NOMO-1 treated with DMSO at 0.1 percent for 48 hours (cell line): ENCODE measurements around the gene MAEL.
"Not testable (repeated sequence)": the region's sequence is repeated elsewhere in the genome, so short reads cannot be mapped to it uniquely, and the experiment has no call there.

ENCODE experiments used
- DNase-seq: peaks from one replicate; lab custom pipeline; 2025; ENCODE audit not compliant: unreplicated experiment; lab: John Stamatoyannopoulos, UW

MAEL gene

DNA sequence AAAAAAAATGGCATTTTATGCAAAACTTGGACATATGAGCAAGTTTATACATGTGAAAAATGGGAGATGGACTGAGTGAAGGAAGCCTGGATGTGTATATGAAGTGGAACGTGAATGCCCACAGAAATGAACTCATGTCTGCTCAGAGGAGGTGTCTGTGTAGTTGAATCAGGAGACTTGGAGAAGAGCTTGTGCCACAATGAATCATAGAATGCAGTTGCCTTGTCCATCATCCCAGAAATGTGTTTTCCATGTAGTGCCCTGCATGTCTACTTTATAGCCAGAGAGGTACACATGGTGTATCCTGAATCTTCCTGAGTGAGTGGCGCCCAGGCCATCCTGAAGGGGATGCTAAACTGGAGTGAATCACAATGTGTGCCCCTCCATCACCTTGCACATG is 11.1 kb upstream of the MAEL start:
- DNase-seq, result no peak

DNA sequence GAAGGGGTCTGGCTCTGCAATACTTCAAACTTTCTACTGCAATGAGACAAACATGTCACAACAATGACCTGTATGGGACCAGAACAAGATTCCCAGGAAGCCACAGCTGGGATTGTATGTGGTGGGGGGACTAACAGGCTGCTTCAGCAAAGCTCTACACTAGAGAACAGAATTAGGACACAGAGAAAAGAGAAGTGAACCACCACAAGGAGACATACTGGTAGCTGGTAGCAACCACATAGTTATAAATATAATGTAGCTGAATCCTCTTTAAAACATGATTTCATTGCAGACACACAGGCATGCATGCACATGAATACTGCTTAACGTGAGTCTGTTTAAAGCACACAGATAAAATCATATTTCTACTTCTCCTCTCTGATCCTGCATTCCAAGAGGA is 10.3 kb upstream of the MAEL start:
- DNase-seq, result peak; percentile 45

DNA sequence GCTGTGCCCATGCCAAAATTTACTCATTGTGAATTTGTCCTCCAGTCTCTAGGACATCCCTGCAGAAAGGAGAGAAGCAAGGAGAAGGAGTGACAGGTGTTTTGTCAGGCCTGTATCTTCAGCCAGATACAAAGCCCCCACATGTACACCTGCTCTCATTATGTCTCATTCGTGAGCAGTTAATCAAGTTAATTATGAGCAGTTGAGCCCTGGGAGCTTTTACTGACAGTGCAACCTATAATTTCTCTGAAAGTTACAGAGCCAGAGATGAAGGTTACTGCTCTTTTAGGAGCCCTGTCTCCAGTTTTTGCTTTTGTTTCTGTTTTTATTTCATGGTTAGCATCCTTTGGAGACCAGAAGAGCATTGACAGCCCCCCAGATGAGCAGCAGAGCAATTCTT is 8.7 kb upstream of the MAEL start:
- no peak for DNase-seq

DNA sequence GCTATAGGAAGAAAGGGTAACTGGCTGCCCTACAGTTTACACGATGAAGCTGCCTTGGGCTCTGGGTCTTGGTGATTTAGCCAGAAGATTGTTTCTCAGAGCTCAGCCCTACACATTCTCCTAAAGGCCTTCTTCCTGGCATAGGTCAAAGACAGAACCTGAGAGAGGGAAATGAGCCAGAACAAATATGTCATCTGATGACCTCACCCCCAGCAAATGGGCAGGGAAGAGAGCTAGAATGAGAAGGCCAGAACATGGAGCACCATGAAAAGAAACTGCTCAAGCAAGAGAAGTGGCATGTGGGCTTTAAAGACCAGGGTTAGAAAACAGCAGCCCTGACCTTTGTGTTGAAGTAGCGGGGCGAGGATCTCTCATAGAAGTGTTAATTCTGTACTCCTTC is 8.3 kb upstream of the MAEL start:
- no peak for DNase-seq

DNA sequence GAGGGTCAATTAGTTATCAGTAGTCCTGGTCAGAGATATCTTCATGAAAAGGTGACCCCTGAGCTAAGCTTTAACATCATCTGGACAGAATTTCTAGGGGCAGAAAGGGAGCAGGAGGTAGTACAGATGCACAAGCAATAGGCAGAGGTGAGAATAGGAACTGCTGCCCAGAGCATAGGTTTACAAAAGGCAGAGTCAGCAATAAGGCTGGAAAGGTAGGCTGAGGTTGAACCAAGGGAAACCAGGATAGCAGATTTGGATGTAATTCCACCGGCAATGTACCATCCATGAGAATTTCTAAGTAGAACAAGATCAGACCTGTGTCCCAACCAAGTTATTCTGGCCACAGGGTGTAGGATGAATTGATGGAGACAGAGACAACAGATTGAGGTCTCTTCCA is 7.5 kb upstream of the MAEL start:
- DNase-seq, result no peak

DNA sequence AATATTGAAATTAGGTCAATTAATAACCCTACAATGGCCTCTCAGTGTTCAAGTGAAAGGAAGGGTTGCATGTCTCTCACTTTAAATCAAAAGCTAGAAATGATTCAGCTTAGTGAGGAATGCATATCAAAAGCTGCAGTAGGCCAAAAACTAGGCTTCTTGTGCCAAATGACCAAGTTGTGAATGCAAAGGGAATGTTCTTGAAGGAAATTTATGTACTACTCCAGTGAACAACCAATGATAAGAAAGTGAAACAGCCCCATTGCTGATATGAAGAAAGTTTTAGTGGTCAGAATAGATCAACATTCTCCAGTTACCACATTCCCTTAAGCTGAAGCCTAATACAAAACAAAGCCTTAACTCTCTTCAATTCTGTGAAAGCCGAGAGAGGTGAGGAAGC is 10.0 kb downstream of the MAEL start:
- no peak for DNase-seq

DNA sequence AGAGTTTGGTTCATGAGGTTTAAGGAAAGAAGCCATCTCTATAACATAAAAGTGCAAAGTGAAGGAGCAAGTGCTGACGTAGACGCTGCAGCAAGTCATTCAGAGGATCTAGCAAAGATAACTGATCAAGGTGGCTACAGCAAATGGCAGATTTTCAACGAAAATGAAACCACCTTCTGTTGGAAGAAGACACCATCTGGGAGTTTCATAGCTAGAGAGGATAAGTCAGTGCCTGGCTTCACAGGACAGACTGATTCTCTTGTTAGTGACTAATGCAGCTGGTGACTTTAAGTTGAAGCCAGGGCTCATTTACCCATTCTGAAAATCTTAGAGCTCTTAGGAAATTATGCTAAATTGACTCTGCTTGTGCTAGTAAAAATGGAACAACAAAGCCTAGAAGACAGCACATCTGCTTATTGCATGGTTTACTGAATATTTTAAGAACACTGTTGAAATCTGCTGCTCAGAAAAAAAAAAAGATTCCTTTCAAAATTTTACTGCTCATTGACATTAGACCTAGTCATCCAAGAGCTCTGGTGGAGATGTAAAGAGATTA is 10.5 kb downstream of the MAEL start:
- DNase-seq, result no peak

DNA sequence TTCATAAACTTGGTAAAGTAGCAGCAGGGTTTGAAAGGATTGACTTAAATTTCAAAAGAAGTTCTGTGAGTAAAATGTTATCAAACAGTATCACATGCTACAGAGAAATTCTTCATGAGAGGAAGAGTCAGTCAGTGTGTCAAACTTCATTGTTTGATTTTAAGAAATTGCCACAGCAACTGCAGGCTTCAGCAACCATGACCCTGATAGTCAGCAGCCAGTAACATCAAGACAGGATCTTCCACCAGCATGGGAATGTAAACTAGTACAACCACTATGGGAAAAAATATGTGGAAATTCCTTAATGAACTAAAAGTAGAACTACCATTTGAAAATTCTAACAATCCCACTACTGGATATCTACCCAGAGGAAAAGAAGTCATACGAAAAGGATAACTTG is 11.5 kb downstream of the MAEL start:
- DNase-seq, result no peak

DNA sequence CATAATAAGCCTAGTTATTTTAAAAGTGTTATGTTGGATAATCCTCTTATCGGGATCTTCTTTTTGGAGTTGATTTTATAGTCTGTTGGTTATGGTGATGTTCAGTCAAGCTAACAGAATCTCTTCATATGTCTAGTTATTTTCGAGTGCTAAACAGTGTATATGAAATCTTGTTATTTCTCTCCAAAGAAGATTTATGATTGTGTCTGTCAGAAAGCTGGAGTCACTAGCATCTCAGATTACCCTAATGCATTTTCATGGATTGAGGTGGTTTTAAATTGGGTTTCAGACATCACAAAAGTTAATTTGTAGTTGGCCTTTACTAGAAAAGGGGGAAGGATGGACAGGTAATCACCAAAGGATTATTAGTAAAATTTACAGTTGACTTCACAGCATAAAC is 13.3 kb downstream of the MAEL start:
- no peak for DNase-seq

DNA sequence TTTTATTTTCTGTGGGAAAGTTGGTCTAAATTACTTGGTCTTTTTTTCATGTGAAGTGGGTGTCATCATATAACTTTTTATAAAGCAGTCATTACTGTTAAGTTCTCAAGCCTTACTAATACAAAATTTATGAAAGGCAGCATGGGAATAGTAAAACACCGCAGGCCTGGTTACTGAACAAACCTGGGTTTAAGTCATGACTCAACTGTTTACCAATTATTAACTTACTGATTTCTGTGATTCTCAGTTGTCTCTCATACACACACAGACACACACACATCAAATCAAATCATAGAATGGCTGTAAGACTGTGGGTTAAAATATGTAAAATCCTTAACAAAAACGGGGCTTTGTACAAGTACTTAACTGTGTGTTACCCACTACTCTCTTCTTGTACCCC is 14.6 kb downstream of the MAEL start:
- no peak for DNase-seq

DNA sequence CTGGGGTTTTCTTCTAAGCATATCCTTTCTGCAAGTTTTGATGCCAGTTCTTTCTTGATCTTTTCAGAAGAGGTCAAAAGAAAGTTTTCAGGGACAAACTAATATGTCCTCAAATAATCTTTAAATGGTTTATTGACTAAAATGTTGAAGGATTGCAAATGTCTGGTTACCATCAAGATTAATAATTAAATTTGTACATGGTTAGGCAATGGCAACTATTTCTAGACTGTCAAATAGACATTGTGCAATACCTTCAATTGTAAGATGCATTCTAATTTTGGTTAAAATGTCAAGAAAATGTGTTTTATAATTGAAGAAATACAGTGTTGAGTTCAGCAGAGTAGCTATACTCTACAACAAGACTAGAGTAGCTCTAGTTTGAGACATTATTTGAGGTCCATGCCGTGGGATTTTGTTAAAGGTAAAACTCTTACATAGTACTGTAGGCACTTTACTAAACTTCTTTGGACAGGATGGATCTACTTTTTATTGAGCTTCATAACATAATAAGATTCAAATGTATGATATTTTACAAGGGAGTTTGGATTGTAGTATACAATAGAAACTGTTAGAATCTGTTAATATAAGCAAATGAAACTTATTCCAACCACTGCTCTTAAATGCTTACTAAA is 22.6 kb downstream of the MAEL start:
- DNase-seq, result no peak

DNA sequence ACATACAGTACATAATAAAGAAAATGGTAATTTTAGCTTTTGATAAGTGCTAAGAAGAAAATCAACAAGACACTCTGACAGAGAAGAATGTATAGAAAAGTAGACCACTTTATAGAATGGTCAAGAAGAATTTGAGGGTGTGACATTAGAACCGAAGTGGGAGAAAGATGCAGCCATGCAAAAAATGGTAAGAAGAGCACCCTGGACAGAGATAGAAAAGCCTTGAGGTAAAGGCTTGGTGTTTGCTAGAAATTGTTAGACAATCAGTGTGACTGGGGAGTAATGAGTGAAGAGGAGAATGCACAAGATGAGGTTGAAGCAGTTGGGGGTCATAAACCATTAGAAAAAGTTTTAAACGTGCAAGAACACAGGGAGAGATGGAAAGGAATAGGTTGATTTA is 23.5 kb downstream of the MAEL start:
- DNase-seq, result no peak

DNA sequence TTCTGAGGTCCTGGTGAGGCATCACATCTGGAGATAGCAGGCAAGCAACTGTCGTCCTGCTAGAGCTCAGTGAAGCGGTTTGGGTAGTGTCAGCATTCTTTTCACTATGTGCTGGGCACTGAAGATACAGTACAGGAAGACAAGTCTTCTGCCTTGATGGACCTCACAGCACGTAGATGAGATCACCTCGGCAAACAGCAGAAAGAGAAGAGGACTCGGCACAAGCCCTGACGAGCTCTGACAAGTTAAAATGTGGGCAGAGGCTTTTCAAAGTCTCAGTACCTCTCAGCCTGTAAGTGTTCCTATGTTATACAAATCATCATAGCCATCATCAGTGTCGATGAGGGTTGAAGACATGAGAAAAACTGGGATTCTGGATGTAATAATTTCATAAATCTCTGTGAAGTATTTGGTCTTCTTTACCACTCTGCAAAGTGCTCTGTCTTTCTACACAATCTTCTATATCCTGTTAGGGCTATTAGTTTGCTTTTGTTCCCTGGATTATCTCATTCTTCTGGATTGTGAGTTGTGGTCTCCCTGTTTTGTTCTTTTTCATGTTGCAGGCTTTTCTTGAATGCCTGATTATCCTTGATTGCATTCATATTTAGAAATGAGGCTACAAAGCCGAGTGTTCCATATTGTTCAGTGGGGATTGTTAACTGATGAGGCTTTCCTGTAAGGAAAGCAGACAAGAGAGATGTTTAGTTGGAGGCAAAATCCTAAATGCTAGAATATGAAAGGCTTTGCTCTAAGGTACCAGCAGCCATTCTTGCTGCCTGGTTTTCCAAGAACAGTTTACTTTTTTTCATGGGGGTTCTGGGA is 24.2 kb downstream of the MAEL start:
- DNase-seq, result no peak

DNA sequence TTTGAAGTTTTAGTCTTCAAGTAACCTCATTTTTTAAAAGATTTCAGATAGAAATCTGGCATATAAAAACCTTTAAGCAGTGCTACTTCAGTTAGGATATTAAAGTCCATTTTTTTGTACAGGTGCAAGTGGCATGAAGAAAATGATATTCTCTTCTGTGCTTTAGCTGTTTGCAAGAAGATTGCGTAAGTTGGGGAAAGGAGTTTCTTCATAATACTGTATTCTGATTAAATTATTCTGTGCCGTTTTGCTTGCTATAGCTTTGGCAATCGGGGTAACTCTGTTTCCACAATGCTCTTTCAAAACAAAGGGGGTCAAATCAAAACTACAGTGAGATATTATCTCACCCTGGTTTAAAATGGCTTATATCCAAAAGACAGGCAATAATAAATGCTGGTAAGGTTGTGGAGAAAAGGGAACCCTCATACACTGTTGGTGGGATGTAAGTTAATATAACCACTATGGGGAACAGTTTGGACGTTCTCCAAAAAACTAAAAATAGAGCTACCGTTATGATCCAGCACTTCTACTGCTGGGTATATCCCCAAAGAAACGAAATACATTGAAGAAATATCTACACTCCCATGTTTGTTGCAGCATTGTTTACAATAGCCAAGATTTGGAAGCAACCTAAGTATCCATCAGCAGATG is 27.1 kb downstream of the MAEL start:
- peak; percentile 42 for DNase-seq

DNA sequence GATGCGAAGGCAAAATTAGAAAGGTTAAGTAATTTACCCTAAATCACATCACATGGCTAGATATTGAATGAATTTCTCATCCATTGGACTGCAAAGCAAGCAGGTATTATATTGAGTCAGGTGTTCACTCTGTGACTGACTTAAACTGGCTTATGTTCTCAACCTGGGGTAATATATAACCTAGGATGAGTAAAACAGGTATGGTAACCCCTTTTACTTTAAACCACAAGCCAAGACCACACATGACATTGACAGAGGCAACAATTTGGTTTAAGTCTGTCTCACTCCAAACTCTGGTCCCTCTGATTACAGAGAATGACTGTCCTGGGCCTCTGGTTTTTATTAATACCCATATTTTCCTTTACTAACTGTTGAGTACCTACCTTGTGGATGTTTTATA is 33.3 kb downstream of the MAEL start:
- DNase-seq, result no peak

DNA sequence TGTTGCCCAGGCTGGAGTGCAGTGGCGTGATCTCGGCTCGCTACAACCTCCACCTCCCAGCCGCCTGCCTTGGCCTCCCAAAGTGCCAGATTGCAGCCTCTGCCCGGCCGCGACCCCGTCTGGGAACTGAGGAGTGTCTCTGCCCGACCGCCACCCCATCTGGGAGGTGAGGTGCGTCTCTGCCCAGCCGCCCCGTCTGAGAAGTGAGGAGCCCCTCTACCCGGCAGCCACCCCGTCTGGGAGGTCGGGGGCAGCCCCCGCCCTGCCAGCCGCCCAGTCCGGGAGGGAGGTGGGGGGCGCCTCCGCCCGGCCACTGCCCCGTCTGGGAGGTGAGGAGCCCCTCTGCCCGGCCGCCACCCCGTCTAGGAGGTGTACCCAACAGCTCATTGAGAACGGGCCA is 40.5 kb downstream of the MAEL start:
- not testable (repeated sequence) for DNase-seq

DNA sequence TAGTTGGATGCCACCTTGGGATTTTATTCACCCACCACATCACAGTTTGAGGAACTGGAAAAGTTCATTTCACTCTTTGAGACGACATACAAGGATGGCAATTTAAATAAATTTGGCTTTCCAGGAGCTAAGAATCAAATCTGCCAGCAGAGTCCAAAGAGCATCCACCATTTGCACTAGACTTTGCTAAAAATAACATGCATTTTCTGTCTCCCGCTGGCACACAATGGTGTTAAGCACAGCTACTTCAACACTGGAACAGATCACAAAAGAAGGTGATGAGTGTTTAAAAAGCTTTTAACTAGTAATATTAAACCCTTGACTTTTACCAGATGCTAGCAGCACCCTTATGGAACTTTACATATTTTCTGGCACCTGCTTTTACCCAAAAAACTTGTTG is 44.6 kb downstream of the MAEL start:
- DNase-seq, result no peak

DNA sequence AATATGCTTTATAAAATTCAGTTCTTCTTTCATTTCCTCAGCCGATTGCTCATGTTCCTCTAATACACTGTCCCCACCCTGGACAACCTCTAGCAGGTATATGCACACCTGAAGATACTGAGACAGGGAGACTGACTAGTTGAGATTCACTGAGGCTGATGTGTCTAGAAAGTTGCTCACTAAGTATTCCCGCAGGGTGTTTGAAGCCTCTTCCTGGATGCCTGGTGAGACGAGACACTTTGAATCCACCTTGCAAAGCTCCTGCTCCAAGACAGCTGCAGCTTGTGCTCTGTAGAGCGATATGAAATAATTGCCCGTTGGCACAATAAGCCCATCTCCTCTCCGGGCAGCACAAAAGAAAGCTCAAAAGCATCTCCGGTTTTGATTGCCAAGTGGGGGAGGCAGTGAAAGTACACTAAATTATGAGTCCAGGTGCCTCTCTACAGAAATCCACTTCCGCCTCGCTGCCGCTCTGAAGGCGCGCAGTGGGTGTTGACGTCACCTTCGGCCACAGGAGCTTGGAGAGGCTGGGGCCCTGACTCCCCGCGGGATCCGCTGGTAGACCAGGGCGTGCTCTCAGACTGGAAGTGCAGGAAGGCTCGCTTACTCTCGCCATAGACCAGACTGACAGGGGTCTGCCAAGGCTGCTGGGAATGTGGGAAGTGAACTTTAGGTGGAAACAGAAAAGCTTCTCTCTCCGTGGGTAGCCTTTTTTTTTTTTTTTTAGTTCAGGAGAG is 54.8 kb downstream of the MAEL start:
- peak; percentile 84 for DNase-seq

DNA sequence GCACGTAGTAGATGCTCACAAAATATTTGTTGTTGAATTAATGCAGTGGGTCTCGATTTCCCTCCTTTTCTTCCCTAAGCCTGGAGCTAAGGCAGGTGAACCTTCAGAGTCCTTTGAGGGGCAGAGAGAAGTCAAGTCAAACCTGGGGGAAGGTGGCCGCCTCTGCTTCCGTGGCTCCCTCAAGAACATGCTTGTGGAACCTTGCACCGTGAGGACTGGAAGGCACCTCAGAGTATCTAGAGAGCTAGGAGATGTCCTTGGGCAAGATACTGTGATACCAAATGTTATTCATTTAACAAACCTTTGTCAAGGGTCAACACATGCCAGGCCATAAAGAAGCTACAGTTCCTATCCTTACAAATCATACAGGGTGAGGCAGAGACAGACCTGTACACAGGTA is 62.8 kb downstream of the MAEL start:
- DNase-seq, result no peak

DNA sequence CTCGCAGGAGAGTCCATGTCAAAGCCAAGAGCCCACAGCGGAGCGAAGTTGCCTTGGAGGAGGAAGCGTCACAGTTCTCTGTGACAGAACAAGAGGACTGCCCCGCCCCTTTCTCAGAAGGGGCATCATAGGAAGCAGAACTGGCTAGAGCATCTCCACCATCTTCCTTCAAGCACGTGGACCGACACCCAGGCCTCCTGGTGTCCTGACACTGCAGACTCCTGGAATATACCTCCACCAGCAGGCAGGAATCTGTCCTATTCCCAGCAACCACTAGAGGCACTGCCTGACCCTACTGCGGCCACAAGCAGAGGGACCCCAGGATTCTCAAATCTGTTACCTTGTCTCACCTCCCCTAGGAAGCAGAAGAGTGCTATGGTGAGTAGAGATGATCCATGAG is 63.3 kb downstream of the MAEL start:
- no peak for DNase-seq

DNA sequence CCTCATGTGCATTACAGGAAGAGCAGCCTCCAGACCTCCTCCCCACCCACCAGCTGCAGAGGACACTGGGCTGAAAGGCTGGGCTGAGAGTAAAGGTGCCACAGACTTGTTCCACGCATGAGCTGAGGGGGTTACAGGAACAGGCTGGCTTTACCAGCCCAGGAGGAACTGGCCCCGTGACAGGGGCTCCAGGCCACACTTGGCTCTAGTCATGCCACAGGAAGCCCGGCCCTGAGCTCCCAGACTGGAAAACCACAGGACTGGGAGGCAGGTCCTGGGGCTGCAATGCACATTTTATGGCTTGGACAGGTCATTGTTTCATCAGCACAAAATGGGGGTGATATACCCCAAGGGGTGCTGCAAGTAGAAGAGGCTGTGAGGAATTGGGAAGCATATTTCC is 65.5 kb downstream of the MAEL start:
- no peak for DNase-seq
